Measurements from ENCODE around the gene PLEKHS1.

DNA sequence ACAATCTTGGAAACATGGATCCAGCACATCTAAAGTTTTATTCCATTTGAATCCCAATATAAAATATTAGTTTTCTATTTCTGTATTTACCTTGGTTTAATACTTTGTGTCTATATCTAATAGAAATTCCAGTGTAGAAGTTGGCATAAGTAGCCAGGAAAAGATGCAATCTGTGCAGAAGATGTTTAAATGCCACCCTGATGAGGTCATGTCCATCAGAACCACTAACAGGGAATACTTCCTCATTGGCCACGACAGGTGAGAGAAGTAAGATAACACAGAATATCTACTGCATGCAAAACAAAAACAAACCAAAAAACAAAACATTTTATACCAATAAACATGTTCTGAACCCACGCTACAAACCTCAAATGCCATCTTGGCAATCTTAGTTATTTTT, 15.7 kb downstream of the PLEKHS1 start:
- no peak for TF ChIP-seq POLR2A (IDR thresholded peaks at IDR 0.05)
- TF ChIP-seq, protein P1, sequence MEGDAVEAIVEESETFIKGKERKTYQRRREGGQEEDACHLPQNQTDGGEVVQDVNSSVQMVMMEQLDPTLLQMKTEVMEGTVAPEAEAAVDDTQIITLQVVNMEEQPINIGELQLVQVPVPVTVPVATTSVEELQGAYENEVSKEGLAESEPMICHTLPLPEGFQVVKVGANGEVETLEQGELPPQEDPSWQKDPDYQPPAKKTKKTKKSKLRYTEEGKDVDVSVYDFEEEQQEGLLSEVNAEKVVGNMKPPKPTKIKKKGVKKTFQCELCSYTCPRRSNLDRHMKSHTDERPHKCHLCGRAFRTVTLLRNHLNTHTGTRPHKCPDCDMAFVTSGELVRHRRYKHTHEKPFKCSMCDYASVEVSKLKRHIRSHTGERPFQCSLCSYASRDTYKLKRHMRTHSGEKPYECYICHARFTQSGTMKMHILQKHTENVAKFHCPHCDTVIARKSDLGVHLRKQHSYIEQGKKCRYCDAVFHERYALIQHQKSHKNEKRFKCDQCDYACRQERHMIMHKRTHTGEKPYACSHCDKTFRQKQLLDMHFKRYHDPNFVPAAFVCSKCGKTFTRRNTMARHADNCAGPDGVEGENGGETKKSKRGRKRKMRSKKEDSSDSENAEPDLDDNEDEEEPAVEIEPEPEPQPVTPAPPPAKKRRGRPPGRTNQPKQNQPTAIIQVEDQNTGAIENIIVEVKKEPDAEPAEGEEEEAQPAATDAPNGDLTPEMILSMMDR (IDR thresholded peaks at IDR 0.05) = no peak

Data from lower leg skin (tissue), 3 donors.